Choroid plexus epithelial cell (primary cell): Measurements from ENCODE around the gene ARHGAP19.
A peak's percentile ranks its signal among the peaks of the same experiment; 100 is the strongest.

ENCODE experiments used
- DNase-seq: peaks from one replicate; pipeline ENCODE4 v3.0.0-alpha.2; 2010; ENCODE audit warnings: low read depth
- H3K4me3 ChIP-seq: 2 replicates; pipeline ENCODE4 v1.5.1; 2011; ENCODE audit warnings: low read depth, mild to moderate bottlenecking, control low read depth, low read length, moderate library complexity
- TF ChIP-seq, protein P1 (sequence below): conservative IDR thresholded peaks from 2 replicates; pipeline ENCODE4 v1.5.1; 2011; ENCODE audit warnings: low read depth, mild to moderate bottlenecking, control low read depth, inconsistent platforms, low read length, moderate library complexity

The ARHGAP19 gene

DNA sequence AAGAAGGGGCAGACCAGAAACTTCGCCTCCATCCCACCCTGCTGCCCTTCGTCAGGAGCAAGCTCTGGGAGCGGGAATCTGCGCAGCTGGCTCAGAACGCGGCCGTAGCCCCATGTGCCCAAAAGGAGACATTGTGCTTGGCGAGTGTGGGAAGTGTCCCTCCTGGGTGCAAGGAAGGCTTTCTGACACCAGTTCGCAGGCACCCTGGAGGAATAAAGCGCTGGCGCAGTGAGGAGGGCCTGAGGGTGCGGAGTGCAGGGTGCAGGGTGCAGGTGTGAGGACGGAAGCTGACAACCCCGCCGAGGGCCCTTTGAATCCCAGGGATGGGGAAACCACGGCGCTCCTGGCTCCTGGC lies 107.5 kb downstream of the ARHGAP19 start:
- TF ChIP-seq, protein P1, sequence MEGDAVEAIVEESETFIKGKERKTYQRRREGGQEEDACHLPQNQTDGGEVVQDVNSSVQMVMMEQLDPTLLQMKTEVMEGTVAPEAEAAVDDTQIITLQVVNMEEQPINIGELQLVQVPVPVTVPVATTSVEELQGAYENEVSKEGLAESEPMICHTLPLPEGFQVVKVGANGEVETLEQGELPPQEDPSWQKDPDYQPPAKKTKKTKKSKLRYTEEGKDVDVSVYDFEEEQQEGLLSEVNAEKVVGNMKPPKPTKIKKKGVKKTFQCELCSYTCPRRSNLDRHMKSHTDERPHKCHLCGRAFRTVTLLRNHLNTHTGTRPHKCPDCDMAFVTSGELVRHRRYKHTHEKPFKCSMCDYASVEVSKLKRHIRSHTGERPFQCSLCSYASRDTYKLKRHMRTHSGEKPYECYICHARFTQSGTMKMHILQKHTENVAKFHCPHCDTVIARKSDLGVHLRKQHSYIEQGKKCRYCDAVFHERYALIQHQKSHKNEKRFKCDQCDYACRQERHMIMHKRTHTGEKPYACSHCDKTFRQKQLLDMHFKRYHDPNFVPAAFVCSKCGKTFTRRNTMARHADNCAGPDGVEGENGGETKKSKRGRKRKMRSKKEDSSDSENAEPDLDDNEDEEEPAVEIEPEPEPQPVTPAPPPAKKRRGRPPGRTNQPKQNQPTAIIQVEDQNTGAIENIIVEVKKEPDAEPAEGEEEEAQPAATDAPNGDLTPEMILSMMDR = no peak
- no peak for DNase-seq
- no peak overlapping the region for H3K4me3 ChIP-seq

DNA sequence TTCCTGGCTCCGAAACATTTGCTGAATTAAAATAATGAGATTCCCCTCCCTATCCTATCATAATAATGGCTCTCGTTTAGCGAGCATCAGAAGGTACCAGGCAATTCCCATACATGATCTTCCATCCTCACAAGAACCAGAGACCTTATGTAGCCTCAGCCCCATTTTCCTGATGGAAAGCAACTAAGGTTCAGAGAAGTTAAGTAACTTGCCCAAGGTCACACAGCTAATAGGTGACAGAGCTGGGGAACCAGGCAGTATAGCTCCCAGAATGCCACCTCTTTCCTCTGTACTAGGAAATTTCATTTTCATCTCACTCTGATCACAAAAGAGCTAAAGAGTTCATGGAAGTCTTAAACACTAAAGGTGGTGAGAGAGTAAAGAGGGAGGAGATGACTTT lies 109.1 kb downstream of the ARHGAP19 start:
- DNase-seq = no peak
- TF ChIP-seq, protein P1 = no peak
- H3K4me3 ChIP-seq = no peak overlapping the region

DNA sequence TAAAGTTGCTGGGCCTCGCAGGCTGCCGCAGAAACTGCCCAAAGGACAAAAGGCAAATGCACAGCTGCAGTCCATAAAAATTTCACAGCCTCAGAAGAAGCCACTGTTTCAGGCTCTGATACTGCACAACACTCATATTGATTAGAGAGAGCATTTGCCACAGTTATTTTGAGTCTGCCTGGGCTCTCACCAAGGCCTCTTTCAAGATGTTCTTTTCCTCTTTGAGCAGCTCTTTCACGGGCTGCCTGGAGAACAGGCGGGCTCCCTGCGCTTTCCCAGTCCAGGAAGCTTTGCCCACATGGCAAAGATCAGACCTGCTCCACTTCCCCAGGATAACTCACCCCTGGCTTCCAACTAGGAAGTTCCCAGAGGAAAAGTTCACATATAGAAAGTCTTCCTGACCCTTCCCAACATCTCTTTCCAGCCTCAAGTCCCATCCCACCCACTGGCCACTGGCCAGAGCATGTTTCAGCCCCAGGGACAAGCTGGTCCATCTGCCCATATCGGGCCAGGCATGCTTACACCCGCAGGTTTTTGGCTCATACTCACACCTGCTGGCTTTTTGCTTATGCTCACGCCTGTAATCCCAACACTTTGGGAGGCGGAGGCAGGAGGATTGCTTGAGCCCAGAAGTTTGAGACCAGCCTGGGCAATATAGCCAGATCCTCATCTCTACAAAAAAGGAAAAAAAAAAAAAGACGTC lies 110.0 kb downstream of the ARHGAP19 start:
- no peak overlapping the region for H3K4me3 ChIP-seq
- TF ChIP-seq, protein P1 = no peak
- no peak for DNase-seq

DNA sequence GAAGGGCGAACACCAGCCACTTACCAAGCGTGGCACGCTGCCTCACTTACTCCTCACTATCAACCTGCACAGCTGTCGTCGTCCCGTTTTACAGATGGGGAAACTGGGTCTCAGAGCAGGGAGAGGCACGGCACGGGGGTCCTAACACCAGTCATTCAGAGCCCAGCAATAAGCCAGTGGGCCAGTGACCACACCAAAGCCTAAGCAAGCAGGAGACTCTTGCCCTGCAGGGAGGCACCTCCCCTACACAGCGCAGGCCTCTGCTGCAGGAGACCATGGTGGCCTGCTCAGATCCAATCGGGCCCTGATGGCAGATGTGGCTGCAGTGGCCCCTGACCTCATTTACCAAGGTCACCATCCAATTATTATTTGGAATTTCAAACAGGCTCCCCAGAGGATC lies 111.5 kb downstream of the ARHGAP19 start:
- DNase-seq = no peak
- H3K4me3 ChIP-seq = no peak overlapping the region
- TF ChIP-seq, protein P1 = no peak

DNA sequence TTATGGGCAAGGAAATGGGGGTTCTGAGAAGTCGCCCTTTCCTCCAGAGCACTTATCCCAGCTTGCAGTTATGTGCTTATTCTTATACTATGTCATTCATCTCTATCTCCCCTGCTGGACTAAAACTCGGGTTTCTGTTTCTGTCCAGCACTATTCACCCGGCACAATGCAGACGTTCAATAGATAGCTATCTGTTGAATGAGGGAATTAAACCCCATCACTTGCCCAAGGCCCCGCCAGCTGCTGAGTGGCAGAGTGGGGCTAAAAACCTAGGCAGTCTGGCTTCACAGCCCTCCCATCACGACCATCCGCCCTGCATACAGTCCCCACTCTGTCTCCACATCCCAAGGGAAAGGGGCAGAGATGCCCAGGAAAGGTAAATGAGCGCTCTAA lies 112.1 kb downstream of the ARHGAP19 start:
- no peak overlapping the region for H3K4me3 ChIP-seq
- TF ChIP-seq, protein P1 = no peak
- DNase-seq = no peak

DNA sequence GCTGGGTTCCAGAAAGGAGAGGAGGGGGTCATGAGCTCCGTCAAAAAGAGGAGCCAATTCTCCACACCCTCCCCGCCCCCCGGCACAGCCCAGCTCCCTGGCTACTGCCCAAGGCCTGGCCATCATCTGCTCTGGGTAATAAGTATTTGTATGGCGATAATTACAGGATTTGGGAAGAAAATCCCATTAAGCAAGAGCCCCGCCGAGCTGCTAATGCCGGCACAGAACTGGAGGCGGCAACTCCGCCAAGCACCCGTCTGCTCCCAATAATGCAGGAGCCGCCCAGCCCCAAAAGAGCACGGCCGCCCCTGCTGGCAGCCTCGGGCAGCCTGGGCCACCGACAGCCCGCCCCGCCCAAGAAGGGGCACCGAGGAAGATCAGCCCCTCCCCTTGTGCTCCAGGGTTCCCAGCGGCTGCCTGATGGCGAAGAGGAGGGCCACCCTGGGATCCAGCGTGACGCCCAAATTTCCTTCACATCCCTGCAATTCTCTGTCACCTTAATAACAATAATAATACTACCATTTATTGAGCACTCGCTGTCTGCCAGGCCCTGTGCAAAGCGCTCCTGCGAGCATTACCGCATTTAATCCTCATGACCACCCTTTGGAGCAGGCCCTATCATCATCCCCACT lies 112.6 kb downstream of the ARHGAP19 start:
- TF ChIP-seq, protein P1 = peak; percentile 18
- DNase-seq = no peak
- no peak overlapping the region for H3K4me3 ChIP-seq

DNA sequence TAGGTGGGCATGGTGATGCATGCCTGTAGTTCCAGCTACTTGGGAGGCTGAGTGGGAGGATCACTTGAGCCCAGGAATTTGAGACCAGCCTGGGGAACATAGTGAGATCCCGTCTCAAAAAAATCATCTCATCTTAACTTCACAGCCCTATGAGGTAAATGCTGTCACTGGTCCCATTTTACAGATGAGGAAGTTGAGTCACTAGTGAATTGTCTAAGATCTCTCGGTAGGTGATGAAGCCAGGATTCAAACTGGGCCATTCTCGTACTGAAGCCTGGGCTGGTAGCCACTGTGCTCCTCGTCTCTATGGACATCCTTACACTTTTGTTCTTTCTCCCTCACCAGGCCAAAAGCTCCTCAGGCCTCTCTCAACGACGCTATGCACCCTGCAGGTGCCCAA lies 113.1 kb downstream of the ARHGAP19 start:
- TF ChIP-seq, protein P1 = no peak
- H3K4me3 ChIP-seq = no peak overlapping the region
- DNase-seq = no peak
